Sigmoid colon (tissue), 7 donors: ENCODE results near the gene MCM9. TPM values are rescaled to one million over a fixed set of nuclear protein-coding genes. Genes with fewer than 3 reads are reported as not detected.

Source experiments
- DNase-seq: peaks from one replicate; pipeline ENCODE4 v3.0.0-alpha.2; 2019
- H3K27ac ChIP-seq, 4 donors: fragments of 200-600 bp; sonication (generic); one replicate each; pipeline ENCODE4 v1.5.1; 2016 to 2019; ENCODE audit warnings: mild to moderate bottlenecking in 1 of 4
- H3K27me3 ChIP-seq, 3 donors: fragments of 200-600 bp; sonication (generic); one replicate each; pipeline ENCODE4 v1.5.1; 2019; ENCODE audit warnings: mild to moderate bottlenecking in 1 of 3
- H3K36me3 ChIP-seq, 4 donors: fragments of 200-600 bp; sonication (generic); one replicate each; pipeline ENCODE4 v1.5.1; 2016 to 2019
- H3K4me1 ChIP-seq, 4 donors: fragments of 200-600 bp; sonication (generic); one replicate each; pipeline ENCODE4 v1.5.1; 2017 to 2019
- H3K4me3 ChIP-seq, 4 donors: fragments of 200-600 bp; sonication (generic); one replicate each; pipeline ENCODE4 v1.5.1; 2017 to 2019; ENCODE audit warnings: mild to moderate bottlenecking in 2 of 4, moderate library complexity in 1 of 4
- H3K9me3 ChIP-seq, 4 donors: fragments of 200-600 bp in 3 of 4; sonication (generic) in 3 of 4; one replicate each; pipeline versions ENCODE4 v1.5.1 to v1.6.1; 2013 to 2019
- CTCF ChIP-seq, 4 experiments: fragments of 450-650 bp in 3 of 4; fragments of 200-600 bp in 1 of 4; IDR thresholded peaks; one replicate each; pipeline ENCODE4 v1.5.1; 2016 to 2019; ENCODE audit warnings: antibody characterized with exemption in 4 of 4, mild to moderate bottlenecking in 3 of 4, moderate library complexity in 2 of 4
- EP300 ChIP-seq, 4 donors: sonication (generic); formaldehyde crosslinking; IDR thresholded peaks; one replicate each; pipeline ENCODE4 v1.6.1; 2017; ENCODE audit warnings: antibody characterized with exemption in 4 of 4
- POLR2A ChIP-seq, 2 donors: fragments of 450-650 bp; IDR thresholded peaks; one replicate each; pipeline ENCODE4 v1.6.1; 2016; ENCODE audit warnings: antibody characterized with exemption in 2 of 2, mild to moderate bottlenecking in 2 of 2, moderate library complexity in 2 of 2
- POLR2AphosphoS5 ChIP-seq, 4 donors: sonication (generic); formaldehyde crosslinking; IDR thresholded peaks; one replicate each; pipeline ENCODE4 v1.6.1; 2017; ENCODE audit warnings: antibody characterized with exemption in 4 of 4
- whole genome bisulfite sequencing, 2 donors: extraction: QIAGEN DNeasy Blood & Tissue Kit; methylation state at CpG; one replicate each; pipeline ENCODE4 v1.1.7; 2013; 5-methylcytosine and 5-hydroxymethylcytosine counted together
- intact Hi-C: fragments of 100-400 bp; cut with DNase I; formaldehyde crosslinking; loops from one replicate; pipeline ENCODE4 v1.15.1; 2023
- polyA plus RNA-seq, 3 donors: library from polyadenylated mRNA; stranded (reverse); fragments of 200-250 nt; gene quantifications; one replicate each; pipeline ENCODE4 v1.2.3, GENCODE V29; 2013
- total RNA-seq, 4 donors: library from RNA; depleted of rRNA; stranded (reverse); fragments of >200 nt; gene quantifications; one replicate each; pipeline ENCODE4 v1.1.0, GENCODE V29; 2016
- donor health status: healthy with polysubstance abuse.
- donor health status: Bipolar disorder and iron deficiency.
- donor health status: healthy.

Gene MCM9
- total and polyA plus RNA-seq, 7 donors: 1.8 to 16.1 (median 10.2) TPM

- no peaks in the 10 kb centered on the region for H3K27me3 ChIP-seq
- no peak overlapping the region for H3K27ac ChIP-seq
- no peak for TF ChIP-seq POLR2A (IDR thresholded peaks at IDR 0.05)
- no peak for TF ChIP-seq EP300 (IDR thresholded peaks at IDR 0.05)
- TF ChIP-seq POLR2AphosphoS5 (IDR thresholded peaks at IDR 0.05): no peak
- TF ChIP-seq CTCF (IDR thresholded peaks at IDR 0.05): no peak
- H3K36me3 ChIP-seq: no peaks in the 10 kb centered on the region
- no peak for DNase-seq
- H3K9me3 ChIP-seq: no peaks in the 10 kb centered on the region
- H3K4me1 ChIP-seq: no peaks in the 10 kb centered on the region
- intact Hi-C loops: no loop called here
- no peak overlapping the region for H3K4me3 ChIP-seq
Observed at GRCh38 chr6:118876814-118877213, 58.1 kb downstream of the MCM9 start.

- 93 to 96% methylated on average over 1 of the region's 1 CpG for WGBS, 2 donors
- intact Hi-C loops: no loop called here
- no peak overlapping the region for H3K27ac ChIP-seq
Observed at GRCh38 chr6:118876198-118876597, 58.8 kb downstream of the MCM9 start.

GRCh38 chr6:118875672-118876071 lies 59.3 kb downstream of the MCM9 start:
- intact Hi-C loops: no loop called here
- 20 to 65% methylated on average over 2 of the region's 2 CpGs for WGBS, 2 donors
- H3K9me3 ChIP-seq: no peaks in the 10 kb centered on the region

More at GRCh38 chr6:118876198-118876597, 58.8 kb downstream of the MCM9 start:
- TF ChIP-seq CTCF (IDR thresholded peaks at IDR 0.05): no peak
- TF ChIP-seq EP300 (IDR thresholded peaks at IDR 0.05): no peak
- TF ChIP-seq POLR2AphosphoS5 (IDR thresholded peaks at IDR 0.05): no peak
- TF ChIP-seq POLR2A (IDR thresholded peaks at IDR 0.05): no peak
- no peaks in the 10 kb centered on the region for H3K36me3 ChIP-seq
- DNase-seq: no peak
- no peaks in the 10 kb centered on the region for H3K27me3 ChIP-seq
- no peaks in the 10 kb centered on the region for H3K4me1 ChIP-seq
- H3K4me3 ChIP-seq: no peak overlapping the region
- H3K9me3 ChIP-seq: no peaks in the 10 kb centered on the region

GRCh38 chr6:118873239-118873638 lies 61.7 kb downstream of the MCM9 start:
- DNase-seq: no peak
- TF ChIP-seq CTCF (IDR thresholded peaks at IDR 0.05) (no peak), POLR2A (IDR thresholded peaks at IDR 0.05) (no peak), EP300 (IDR thresholded peaks at IDR 0.05) (no peak), POLR2AphosphoS5 (IDR thresholded peaks at IDR 0.05) (no peak)
- Histone ChIP-seq H3K9me3 (no peaks in the 10 kb centered on the region), H3K36me3 (no peaks in the 10 kb centered on the region), H3K4me3 (no peak overlapping the region), H3K4me1 (no peaks in the 10 kb centered on the region), H3K27ac (no peak overlapping the region), H3K27me3 (no peaks in the 10 kb centered on the region)
- intact Hi-C loops: no loop called here
- 60 to 78% methylated on average over 2 of the region's 2 CpGs for WGBS, 2 donors

More at GRCh38 chr6:118875672-118876071, 59.3 kb downstream of the MCM9 start:
- Histone ChIP-seq H3K27ac (no peak overlapping the region), H3K36me3 (no peaks in the 10 kb centered on the region), H3K4me1 (no peaks in the 10 kb centered on the region), H3K4me3 (no peak overlapping the region), H3K27me3 (no peaks in the 10 kb centered on the region)
- no peak for TF ChIP-seq POLR2A (IDR thresholded peaks at IDR 0.05)
- no peak for TF ChIP-seq POLR2AphosphoS5 (IDR thresholded peaks at IDR 0.05)
- TF ChIP-seq CTCF (IDR thresholded peaks at IDR 0.05): no peak
- TF ChIP-seq EP300 (IDR thresholded peaks at IDR 0.05): no peak
- no peak for DNase-seq

GRCh38 chr6:118872726-118873125 lies 62.2 kb downstream of the MCM9 start:
- intact Hi-C loops: no loop called here

More at GRCh38 chr6:118872726-118873125, 62.2 kb downstream of the MCM9 start:
- no peaks in the 10 kb centered on the region for H3K9me3 ChIP-seq
- no peak for DNase-seq
- 86 to 91% methylated on average over 2 of the region's 2 CpGs for WGBS, 2 donors
- TF ChIP-seq POLR2A (IDR thresholded peaks at IDR 0.05) (no peak), POLR2AphosphoS5 (IDR thresholded peaks at IDR 0.05) (no peak), EP300 (IDR thresholded peaks at IDR 0.05) (no peak)
- H3K27ac ChIP-seq: no peak overlapping the region
- H3K27me3 ChIP-seq: no peaks in the 10 kb centered on the region
- H3K36me3 ChIP-seq: no peaks in the 10 kb centered on the region
- no peak overlapping the region for H3K4me3 ChIP-seq
- H3K4me1 ChIP-seq: no peaks in the 10 kb centered on the region
